Osteocyte (in vitro differentiated cells): ENCODE data around the gene MRPL4. TPM values are rescaled to one million over a fixed set of nuclear protein-coding genes. Genes with fewer than 3 reads are reported as not detected.

Source experiments
- DNase-seq: peaks from one replicate; pipeline ENCODE4 v3.0.0; 2021; ENCODE audit warnings: mixed read lengths; ENCODE audit not compliant: unreplicated experiment; ENCODE audit errors: extremely low spot score
- H3K27ac Mint-ChIP-seq: one replicate; pipeline ENCODE4 v1.8.0; 2021; ENCODE audit warnings: mild to moderate bottlenecking, mixed read lengths; ENCODE audit not compliant: unreplicated experiment
- H3K27me3 Mint-ChIP-seq: one replicate; pipeline ENCODE4 v1.8.0; 2021; ENCODE audit warnings: mixed read lengths; ENCODE audit not compliant: unreplicated experiment
- H3K36me3 Mint-ChIP-seq: one replicate; pipeline ENCODE4 v1.8.0; 2021; ENCODE audit warnings: mixed read lengths; ENCODE audit not compliant: unreplicated experiment
- H3K4me1 Mint-ChIP-seq: one replicate; pipeline ENCODE4 v1.8.0; 2021; ENCODE audit warnings: mixed read lengths; ENCODE audit not compliant: unreplicated experiment
- H3K4me3 Mint-ChIP-seq: one replicate; pipeline ENCODE4 v1.8.0; 2021; ENCODE audit warnings: mild to moderate bottlenecking, moderate library complexity, mixed read lengths; ENCODE audit not compliant: unreplicated experiment
- H3K9me3 Mint-ChIP-seq: one replicate; pipeline ENCODE4 v1.8.0; 2021; ENCODE audit warnings: mixed read lengths; ENCODE audit not compliant: unreplicated experiment
- CTCF ChIP-seq: fragments of 200-600 bp; sonication (generic); IDR thresholded peaks from 2 replicates; pipeline ENCODE4 v1.5.0; 2021; ENCODE audit warnings: antibody characterized with exemption, mild to moderate bottlenecking, moderate library complexity
- total RNA-seq: library from RNA; stranded (reverse); gene quantifications from 2 replicates; pipeline ENCODE4 v1.2.1, GENCODE V29; 2021

Gene MRPL4
- total RNA-seq, 1 donor from 2014 or later: 57.0 TPM

DNA sequence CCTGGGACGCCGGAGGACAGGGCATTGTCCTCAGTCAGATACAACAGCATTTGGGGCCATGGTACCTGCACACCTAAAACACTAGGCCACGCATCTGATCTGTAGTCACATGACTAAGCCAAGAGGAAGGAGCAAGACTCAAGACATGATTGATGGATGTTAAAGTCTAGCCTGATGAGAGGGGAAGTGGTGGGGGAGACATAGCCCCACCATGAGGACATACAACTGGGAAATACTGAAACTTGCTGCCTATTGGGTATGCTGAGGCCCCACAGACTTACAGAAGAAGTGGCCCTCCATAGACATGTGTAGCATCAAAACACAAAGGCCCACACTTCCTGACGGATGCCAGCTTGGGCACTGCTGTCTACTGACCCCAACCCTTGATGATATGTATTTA is 33.4 kb downstream of the MRPL4 start:
- Mint-ChIP-seq H3K36me3 (peaks cover 13% of the 10 kb centered on the region), H3K27me3 (peaks cover 16% of the 10 kb centered on the region), H3K27ac (no peak overlapping the region), H3K4me1 (peaks cover 18% of the 10 kb centered on the region), H3K9me3 (no peaks in the 10 kb centered on the region), H3K4me3 (no peak overlapping the region)
- DNase-seq: no peak
- no peak for TF ChIP-seq CTCF

DNA sequence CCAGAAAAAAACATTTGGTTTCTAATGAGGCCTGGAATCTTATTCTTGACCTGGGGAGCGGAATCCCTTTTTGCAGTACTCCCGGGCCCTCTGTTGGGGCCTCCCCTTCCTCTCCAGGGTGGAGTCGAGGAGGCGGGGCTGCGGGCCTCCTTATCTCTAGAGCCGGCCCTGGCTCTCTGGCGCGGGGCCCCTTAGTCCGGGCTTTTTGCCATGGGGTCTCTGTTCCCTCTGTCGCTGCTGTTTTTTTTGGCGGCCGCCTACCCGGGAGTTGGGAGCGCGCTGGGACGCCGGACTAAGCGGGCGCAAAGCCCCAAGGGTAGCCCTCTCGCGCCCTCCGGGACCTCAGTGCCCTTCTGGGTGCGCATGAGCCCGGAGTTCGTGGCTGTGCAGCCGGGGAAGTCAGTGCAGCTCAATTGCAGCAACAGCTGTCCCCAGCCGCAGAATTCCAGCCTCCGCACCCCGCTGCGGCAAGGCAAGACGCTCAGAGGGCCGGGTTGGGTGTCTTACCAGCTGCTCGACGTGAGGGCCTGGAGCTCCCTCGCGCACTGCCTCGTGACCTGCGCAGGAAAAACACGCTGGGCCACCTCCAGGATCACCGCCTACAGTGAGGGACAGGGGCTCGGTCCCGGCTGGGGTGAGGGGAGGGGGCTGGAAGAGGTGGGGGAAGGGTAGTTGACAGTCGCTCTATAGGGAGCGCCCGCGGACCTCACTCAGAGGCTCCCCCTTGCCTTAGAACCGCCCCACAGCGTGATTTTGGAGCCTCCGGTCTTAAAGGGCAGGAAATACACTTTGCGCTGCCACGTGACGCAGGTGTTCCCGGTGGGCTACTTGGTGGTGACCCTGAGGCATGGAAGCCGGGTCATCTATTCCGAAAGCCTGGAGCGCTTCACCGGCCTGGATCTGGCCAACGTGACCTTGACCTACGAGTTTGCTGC is 35.1 kb downstream of the MRPL4 start, which contains the start of gene ICAM4:
TSS of gene ICAM4 (plus strand) at position 153 of the 935 bp plus-strand sequence. CDS start at position 211, 58 bp downstream.
- no peak within 1 kb of the TSS for H3K4me3 Mint-ChIP-seq
- no peak for TF ChIP-seq CTCF
- H3K27ac Mint-ChIP-seq: no peak within 1 kb of the TSS
- H3K9me3 Mint-ChIP-seq: no peaks in the 10 kb centered on the region
- peak; percentile 81 for DNase-seq
- peaks cover 35% of the 10 kb centered on the region for H3K4me1 Mint-ChIP-seq
- H3K27me3 Mint-ChIP-seq: peaks cover 31% of the 10 kb centered on the region
- peaks cover 8% of the 10 kb centered on the region for H3K36me3 Mint-ChIP-seq

- DNase-seq: no peak
- TF ChIP-seq CTCF: no peak
- peaks cover 44% of the 10 kb centered on the region for H3K4me1 Mint-ChIP-seq
- H3K9me3 Mint-ChIP-seq: no peaks in the 10 kb centered on the region
- H3K36me3 Mint-ChIP-seq: peaks cover 10% of the 10 kb centered on the region
- no peak overlapping the region for H3K27ac Mint-ChIP-seq
- peak overlapping the region; percentile 72 for H3K4me3 Mint-ChIP-seq
- H3K27me3 Mint-ChIP-seq: peaks cover 47% of the 10 kb centered on the region
Measured at GRCh38 chr19:10288662-10289166, 36.7 kb downstream of the MRPL4 start.

- Mint-ChIP-seq H3K4me3 (peak overlapping the region; percentile 72), H3K36me3 (peaks cover 10% of the 10 kb centered on the region), H3K27ac (no peak overlapping the region), H3K9me3 (no peaks in the 10 kb centered on the region), H3K27me3 (peaks cover 53% of the 10 kb centered on the region), H3K4me1 (peaks cover 44% of the 10 kb centered on the region)
- no peak for TF ChIP-seq CTCF
- peak; percentile 84 for DNase-seq
Measured at GRCh38 chr19:10289167-10289835, 37.3 kb downstream of the MRPL4 start.
